HEK293T (cell line): ENCODE results near the gene ARHGAP22.

ENCODE experiments used
- CTCF ChIA-PET: fragments of 350-600 bp; formaldehyde crosslinking; extraction: SDS; loops from one replicate; lab custom pipeline; 2021; ENCODE audit warnings: antibody characterized with exemption, inconsistent platforms; lab: Yijun Ruan, JAX
- POLR2A ChIA-PET: fragments of 350-600 bp; formaldehyde crosslinking; extraction: SDS; loops from one replicate; lab custom pipeline; 2020; ENCODE audit warnings: antibody characterized with exemption, inconsistent platforms; lab: Yijun Ruan, JAX
- DNase-seq: peaks from one replicate; pipeline ENCODE4 v3.0.0; 2012; ENCODE audit warnings: mixed read lengths; ENCODE audit errors: extremely low spot score
- ARNT ChIP-seq: fragments of 450-650 bp; IDR thresholded peaks from 2 replicates; pipeline ENCODE4 v1.6.1; 2017; ENCODE audit warnings: mild to moderate bottlenecking
- BHLHE40 ChIP-seq: fragments of 450-650 bp; IDR thresholded peaks from 2 replicates; pipeline ENCODE4 v1.6.1; 2016; ENCODE audit warnings: mild to moderate bottlenecking, moderate library complexity, borderline replicate concordance
- CTBP1 ChIP-seq: fragments of 450-650 bp; IDR thresholded peaks from 2 replicates; pipeline ENCODE4 v1.6.1; 2016; ENCODE audit warnings: borderline replicate concordance
- ELF4 ChIP-seq: fragments of 450-650 bp; IDR thresholded peaks from 2 replicates; pipeline ENCODE4 v1.6.1; 2017; ENCODE audit warnings: antibody characterized with exemption
- FOXA1 ChIP-seq: fragments of 450-650 bp; IDR thresholded peaks from 2 replicates; pipeline ENCODE4 v1.6.1; 2016; ENCODE audit warnings: mild to moderate bottlenecking
- FOXK2 ChIP-seq: fragments of 450-650 bp; IDR thresholded peaks from 2 replicates; pipeline ENCODE4 v1.6.1; 2016; ENCODE audit warnings: mild to moderate bottlenecking
- FOXM1 ChIP-seq: fragments of 450-650 bp; IDR thresholded peaks from 2 replicates; pipeline ENCODE4 v1.6.1; 2017; ENCODE audit warnings: mild to moderate bottlenecking, borderline replicate concordance
- HDGF ChIP-seq: fragments of 450-650 bp; IDR thresholded peaks from 2 replicates; pipeline ENCODE4 v1.6.1; 2017; ENCODE audit warnings: antibody characterized with exemption, borderline replicate concordance
- L3MBTL2 ChIP-seq: fragments of 450-650 bp; conservative IDR thresholded peaks from 2 replicates; pipeline ENCODE4 v1.6.1; 2016; ENCODE audit warnings: mild to moderate bottlenecking
- LEF1 ChIP-seq: fragments of 450-650 bp; IDR thresholded peaks from 2 replicates; pipeline ENCODE4 v1.6.1; 2017; ENCODE audit warnings: mild to moderate bottlenecking, borderline replicate concordance
- NFRKB ChIP-seq: fragments of 450-650 bp; IDR thresholded peaks from 2 replicates; pipeline ENCODE4 v1.6.1; 2016; ENCODE audit warnings: mild to moderate bottlenecking, moderate library complexity
- PKNOX1 ChIP-seq: fragments of 450-650 bp; IDR thresholded peaks from 2 replicates; pipeline ENCODE4 v1.6.1; 2016
- SP1 ChIP-seq: fragments of 450-650 bp; IDR thresholded peaks from 2 replicates; pipeline ENCODE4 v1.6.1; 2017
- SUZ12 ChIP-seq: fragments of 450-650 bp; IDR thresholded peaks from 2 replicates; pipeline ENCODE4 v1.6.1; 2016; ENCODE audit warnings: mild to moderate bottlenecking
- TARDBP ChIP-seq: fragments of 450-650 bp; IDR thresholded peaks from 2 replicates; pipeline ENCODE4 v1.6.1; 2016
- ZNF384 ChIP-seq: fragments of 450-650 bp; IDR thresholded peaks from 2 replicates; pipeline ENCODE4 v1.6.1; 2016

The ARHGAP22 gene

GRCh38 chr10:48634198-48634983 is 29.5 kb upstream of the ARHGAP22 start:
- TF ChIP-seq HDGF (no peak), L3MBTL2 (no peak), PKNOX1 (no peak), ARNT (no peak), BHLHE40 (no peak), FOXK2 (no peak), FOXM1 (no peak), NFRKB (no peak), SUZ12 (no peak), ZNF384 (no peak), ELF4 (no peak), FOXA1 (no peak), SP1 (no peak)
- DNase-seq: no peak
- ChIA-PET POLR2A (interaction anchor here (2.0 kb wide), 1 partner anchor 22 kb away, joined by 4 read pairs; no protein-coding TSS in a partner anchor), CTCF (no interaction called here)

GRCh38 chr10:48633381-48634197 is 28.7 kb upstream of the ARHGAP22 start:
- no peak for DNase-seq
- ChIA-PET POLR2A (interaction anchor here (2.0 kb wide), 1 partner anchor 23 kb away, joined by 4 read pairs; no protein-coding TSS in a partner anchor), CTCF (interaction anchor here (1.1 kb wide), 1 partner anchor 23 kb away, joined by 4 read pairs; no protein-coding TSS in a partner anchor)
- no peak for TF ChIP-seq L3MBTL2
- TF ChIP-seq ARNT: no peak
- no peak for TF ChIP-seq FOXK2
- no peak for TF ChIP-seq PKNOX1
- no peak for TF ChIP-seq FOXM1
- no peak for TF ChIP-seq ZNF384
- TF ChIP-seq FOXA1: no peak

- POLR2A ChIA-PET: no interaction called here
- no peak for TF ChIP-seq BHLHE40
- TF ChIP-seq L3MBTL2: no peak
- CTCF ChIA-PET: interaction anchor here (0.6 to 1.1 kb wide), 2 partner anchors 17 to 24 kb away, joined by 3 to 4 read pairs; no protein-coding TSS in a partner anchor
- no peak for DNase-seq
Measured at GRCh38 chr10:48632166-48632565, 27.3 kb upstream of the ARHGAP22 start.

GRCh38 chr10:48627984-48628609 is 23.2 kb upstream of the ARHGAP22 start:
- ChIA-PET POLR2A (no interaction called here), CTCF (interaction anchor here (0.6 kb wide), 1 partner anchor 13 kb away, joined by 4 read pairs; no protein-coding TSS in a partner anchor)
- DNase-seq: no peak
- TF ChIP-seq ARNT (no peak), FOXA1 (no peak)

GRCh38 chr10:48626986-48627731 is 22.3 kb upstream of the ARHGAP22 start:
- ChIA-PET POLR2A (no interaction called here), CTCF (interaction anchor here (0.9 kb wide), 1 partner anchor 29 kb away, joined by 3 read pairs; no protein-coding TSS in a partner anchor)
- DNase-seq: no peak
- no peak for TF ChIP-seq ARNT
- no peak for TF ChIP-seq SUZ12
- no peak for TF ChIP-seq BHLHE40
- TF ChIP-seq HDGF: no peak
- TF ChIP-seq LEF1: no peak
- TF ChIP-seq FOXK2: no peak
- no peak for TF ChIP-seq FOXA1
- TF ChIP-seq SP1: no peak
- no peak for TF ChIP-seq NFRKB
- TF ChIP-seq ZNF384: no peak
- TF ChIP-seq TARDBP: no peak
- no peak for TF ChIP-seq ELF4
- TF ChIP-seq L3MBTL2: no peak

GRCh38 chr10:48626447-48626846 is 21.6 kb upstream of the ARHGAP22 start:
- DNase-seq: no peak
- POLR2A ChIA-PET: no interaction called here
- TF ChIP-seq ELF4 (no peak), ARNT (no peak), L3MBTL2 (no peak), SP1 (no peak)
- CTCF ChIA-PET: interaction anchor here (0.9 kb wide), 1 partner anchor 30 kb away, joined by 3 read pairs; no protein-coding TSS in a partner anchor

- CTCF ChIA-PET: no interaction called here
- TF ChIP-seq SUZ12: no peak
- no peak for TF ChIP-seq ZNF384
- no peak for TF ChIP-seq PKNOX1
- no peak for TF ChIP-seq FOXA1
- no peak for TF ChIP-seq SP1
- no peak for TF ChIP-seq TARDBP
- no peak for TF ChIP-seq BHLHE40
- no peak for TF ChIP-seq NFRKB
- TF ChIP-seq FOXM1: no peak
- no peak for TF ChIP-seq LEF1
- TF ChIP-seq L3MBTL2: no peak
- TF ChIP-seq FOXK2: no peak
- TF ChIP-seq ARNT: no peak
- TF ChIP-seq HDGF: no peak
- no peak for TF ChIP-seq ELF4
- no peak for TF ChIP-seq CTBP1
- DNase-seq: no peak
- POLR2A ChIA-PET: no interaction called here
Measured at GRCh38 chr10:48625826-48626134, 20.9 kb upstream of the ARHGAP22 start.
